Psoas muscle (tissue), 8 donors: ENCODE data around the gene THSD8. TPM values are rescaled to one million over a fixed set of nuclear protein-coding genes. Genes with fewer than 3 reads are reported as not detected.

Experiments used
- ATAC-seq, 4 donors: fragments of 200-7000 bp; cut with Tn5 transposase; one replicate each; pipeline ENCODE4 v1.9.1; 2020; ENCODE audit warnings: moderate library complexity in 3 of 4, mild to moderate bottlenecking in 2 of 4
- DNase-seq, 2 donors: peaks; one replicate each; pipeline ENCODE4 v3.0.0-alpha.2; 2020
- H3K27ac ChIP-seq: fragments of 200-600 bp; one replicate; pipeline ENCODE4 v1.8.0; 2022
- H3K27me3 ChIP-seq, 3 donors: fragments of 200-600 bp in 1 of 3; one replicate each; pipeline versions ENCODE4 v1.6.1 to v1.8.0; 2013 to 2022; ENCODE audit warnings: low read length in 2 of 3, mild to moderate bottlenecking in 2 of 3, moderate library complexity in 1 of 3; ENCODE audit not compliant: insufficient read depth in 3 of 3
- H3K36me3 ChIP-seq, 2 donors: fragments of 200-600 bp in 1 of 2; one replicate each; pipeline versions ENCODE4 v1.6.1 to v1.8.0; 2013 to 2022; ENCODE audit warnings: low read depth in 1 of 2, mild to moderate bottlenecking in 1 of 2, moderate library complexity in 1 of 2; ENCODE audit not compliant: insufficient read depth in 1 of 2
- H3K4me1 ChIP-seq: fragments of 200-600 bp; one replicate; pipeline ENCODE4 v1.8.0; 2022
- H3K4me3 ChIP-seq: fragments of 200-600 bp; one replicate; pipeline ENCODE4 v1.8.0; 2022; ENCODE audit warnings: mild to moderate bottlenecking
- H3K9me3 ChIP-seq: fragments of 200-600 bp; one replicate; pipeline ENCODE4 v1.8.0; 2022
- CTCF ChIP-seq: fragments of 200-600 bp; IDR thresholded peaks from one replicate; pipeline ENCODE4 v1.8.0; 2022; ENCODE audit warnings: antibody characterized with exemption
- WGBS, 3 donors: extraction: QIAGEN DNeasy Blood & Tissue Kit; methylation state at CpG; one replicate each; pipeline versions ENCODE4 v1.1.6 to v1.1.7; 2013; 5-methylcytosine and 5-hydroxymethylcytosine counted together
- intact Hi-C, 2 donors: fragments of 100-400 bp; cut with DNase I; formaldehyde crosslinking; loops; one replicate each; pipeline versions ENCODE4 v1.11.0 to v1.14.2; 2022
- polyA plus RNA-seq, 3 donors: library from polyadenylated mRNA; stranded (reverse); fragments of 200-250 nt; gene quantifications; one replicate each; pipeline ENCODE4 v1.2.3, GENCODE V29; 2013
- total RNA-seq, 4 donors: library from RNA; stranded (reverse); fragmentation: NEBNext Ultra II Directional in 2 of 4; extraction: Animal tissue kit (Norgen Biotek cat#: 25700) in 2 of 4; gene quantifications; one replicate each; pipeline versions ENCODE4 v1.2.1 to v1.2.4, GENCODE V29; 2021 to 2023
- donor health status: healthy with polysubstance abuse.
- donor health status: DM: no; HTN: no; CAD: no; lungs with moderate emphysema.
- donor health status: Bipolar disorder and iron deficiency.
- donor health status: healthy.
- donor health status: DM: yes; HTN: yes; CAD: no.
- donor health status: DM: no; HTN: no; CAD: no.
- donor health status: DM: no; HTN: no; CAD: no.
- donor health status: DM: yes; HTN: yes; CAD: no.

The THSD8 gene
- total and polyA plus RNA-seq, 7 donors, result 0.92 to 3.2 (median 2.0) TPM

GRCh38 chr19:12766051-12766521, 35.8 kb upstream of the THSD8 start:
- WGBS, 3 donors, result 34 to 60% (median 42%) methylated on average over 21 to 30 of the region's 30 CpGs
- DNase-seq (peak; percentile 76 to 89), ATAC-seq (peak; percentile 71 to 86 (median 82))
- H3K27ac ChIP-seq, result peak overlapping the region; percentile 46
- H3K4me3 ChIP-seq, result peak overlapping the region; percentile 52
- peak; percentile 75 for TF ChIP-seq CTCF
- H3K4me1 ChIP-seq, result no peaks in the 10 kb centered on the region
- peaks cover 0 to 71% of the 10 kb centered on the region in 2 donors for H3K36me3 ChIP-seq
- H3K9me3 ChIP-seq, result no peaks in the 10 kb centered on the region
- intact Hi-C loops, result loop anchor here in 1 of 2 donors (5.0 kb wide), 1 partner anchor 81 kb away; no protein-coding TSS in a partner anchor
- H3K27me3 ChIP-seq, result no peaks in the 10 kb centered on the region

GRCh38 chr19:12767150-12767549, 34.7 kb upstream of the THSD8 start:
- H3K27me3 ChIP-seq, result no peaks in the 10 kb centered on the region
- no peak overlapping the region for H3K4me3 ChIP-seq
- no peak for ATAC-seq
- TF ChIP-seq CTCF, result no peak
- 90 to 93% (median 91%) methylated on average over 11 of the region's 11 CpGs for WGBS, 3 donors
- no peak for DNase-seq
- H3K9me3 ChIP-seq, result no peaks in the 10 kb centered on the region
- intact Hi-C loops, result loop anchor here in 1 of 2 donors (5.0 kb wide), 1 partner anchor 80 kb away; no protein-coding TSS in a partner anchor
- no peak overlapping the region for H3K27ac ChIP-seq
- peaks cover 5% of the 10 kb centered on the region for H3K4me1 ChIP-seq
- peaks cover 0 to 69% of the 10 kb centered on the region in 2 donors for H3K36me3 ChIP-seq

GRCh38 chr19:12767666-12768065, 34.2 kb upstream of the THSD8 start:
- Histone ChIP-seq H3K4me1 (peaks cover 10% of the 10 kb centered on the region), H3K27me3 (no peaks in the 10 kb centered on the region), H3K27ac (no peak overlapping the region), H3K36me3 (peaks cover 0 to 63% of the 10 kb centered on the region in 2 donors), H3K9me3 (no peaks in the 10 kb centered on the region), H3K4me3 (no peak overlapping the region)
- 92 to 96% (median 94%) methylated on average over 15 of the region's 15 CpGs for WGBS, 3 donors
- intact Hi-C loops, result loop anchor here in 1 of 2 donors (5.0 kb wide), 1 partner anchor 80 kb away; no protein-coding TSS in a partner anchor
- no peak for TF ChIP-seq CTCF
- no peak for DNase-seq
- ATAC-seq, result no peak

- Histone ChIP-seq H3K36me3 (peaks cover 0 to 47% of the 10 kb centered on the region in 2 donors), H3K4me1 (peaks cover 29% of the 10 kb centered on the region), H3K27ac (peak overlapping the region; percentile 41), H3K9me3 (no peaks in the 10 kb centered on the region), H3K4me3 (no peak overlapping the region), H3K27me3 (no peaks in the 10 kb centered on the region)
- WGBS, 3 donors, result 41 to 56% (median 46%) methylated on average over 25 to 37 of the region's 37 CpGs
- DNase-seq, result no peak
- no peak for TF ChIP-seq CTCF
- intact Hi-C loops, result loop anchor here in 1 of 2 donors (5.0 kb wide), 1 partner anchor 78 kb away; no protein-coding TSS in a partner anchor
- peak; percentile 3 to 59 (median 22) for ATAC-seq
These were observed 32.2 kb upstream of the THSD8 start for GRCh38 chr19:12769689-12770088.

GRCh38 chr19:12770922-12771321, 30.9 kb upstream of the THSD8 start:
- intact Hi-C loops, result no loop called here
- H3K9me3 ChIP-seq, result no peaks in the 10 kb centered on the region
- ATAC-seq, result no peak
- H3K27ac ChIP-seq, result no peak overlapping the region
- TF ChIP-seq CTCF, result no peak
- peaks cover 33% of the 10 kb centered on the region for H3K4me1 ChIP-seq
- no peak for DNase-seq
- H3K36me3 ChIP-seq, result peaks cover 0 to 36% of the 10 kb centered on the region in 2 donors
- H3K27me3 ChIP-seq, result no peaks in the 10 kb centered on the region
- 95 to 99% (median 96%) methylated on average over 9 to 13 of the region's 13 CpGs for WGBS, 3 donors
- H3K4me3 ChIP-seq, result no peak overlapping the region
